ENCODE results near the gene TNFRSF4. TPM values are rescaled to one million over a fixed set of nuclear protein-coding genes. Genes with fewer than 3 reads are reported as not detected.

TNFRSF4 gene
- total and polyA plus RNA-seq, 9 of the 15 experiments (the other 6 are each of a cell fraction or from before 2014, with no cell fraction given): 0.07 to 0.44 (median 0.19) TPM; not detected in 5

DNA sequence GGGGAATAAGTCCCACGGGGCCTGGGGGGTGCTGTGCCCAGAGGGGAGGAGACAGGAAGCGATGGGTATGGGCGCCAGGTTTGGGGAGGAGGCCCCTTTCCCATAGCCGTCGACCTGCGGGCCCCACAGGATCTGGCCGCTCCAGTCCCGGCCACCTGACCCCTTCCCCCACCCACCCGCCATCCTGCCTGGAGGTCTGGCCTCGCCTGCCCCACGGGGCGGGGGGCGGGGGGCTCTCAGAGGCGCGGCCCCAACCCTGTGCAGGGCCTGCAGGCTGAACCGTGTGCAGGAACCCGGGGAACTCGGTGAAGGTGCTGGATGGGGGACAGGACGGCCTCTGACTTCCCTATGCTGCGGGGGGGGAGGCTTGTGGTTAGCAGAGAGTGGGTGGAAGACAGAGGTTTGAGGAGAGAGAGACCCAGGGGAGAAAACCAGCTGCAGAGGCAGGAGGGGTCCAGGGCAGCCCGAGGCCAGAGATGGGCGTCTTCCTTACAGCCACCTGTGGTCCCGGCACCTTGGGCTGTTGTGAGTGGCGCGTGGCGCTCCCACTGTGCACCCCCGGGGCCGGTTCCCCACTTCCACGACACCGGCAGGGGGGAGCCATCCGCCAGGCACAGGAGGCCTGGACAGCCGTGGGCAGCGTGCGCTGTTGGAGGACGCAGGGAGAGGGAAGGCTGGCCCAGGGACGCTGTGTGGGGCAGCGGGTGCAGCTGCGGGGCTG lies 5.1 kb downstream of the TNFRSF4 start (continued):
- no peak for TF ChIP-seq ZBTB12 (CRISPR knock-in tag; IDR thresholded peaks at IDR 0.05)
- no peak for TF ChIP-seq ZSCAN29 (IDR thresholded peaks at IDR 0.05)
- TF ChIP-seq E2F6 (IDR thresholded peaks at IDR 0.05; ENCODE audit: borderline replicate concordance in 1 of 2, extremely low read depth in 1 of 2, insufficient read depth in 1 of 2, insufficient read length in 1 of 2, low read depth in 1 of 2, low read length in 1 of 2, poor library complexity in 1 of 2, severe bottlenecking in 1 of 2): peak in 1 of 2 experiments; percentile 21
- TF ChIP-seq DIDO1 (tag; IDR thresholded peaks at IDR 0.05; ENCODE audit: low read depth): no peak
- no peak for TF ChIP-seq RFX1 (IDR thresholded peaks at IDR 0.05)
- no peak for TF ChIP-seq NCOR1 (IDR thresholded peaks at IDR 0.05)
- TF ChIP-seq CCNT2 (IDR thresholded peaks at IDR 0.05; ENCODE audit: borderline replicate concordance, extremely low read depth, insufficient read length, low read depth, low read length): no peak
- TF ChIP-seq NR3C1 (CRISPR knock-in tag; IDR thresholded peaks at IDR 0.05): no peak
- TF ChIP-seq HMGN3 (IDR thresholded peaks at IDR 0.05; ENCODE audit: borderline replicate concordance, extremely low read depth, insufficient read length, low read depth, low read length): peak; percentile 26
- TF ChIP-seq ZNF175 (CRISPR knock-in tag; IDR thresholded peaks at IDR 0.05; ENCODE audit: low read depth): no peak
- no peak for TF ChIP-seq PCBP1 (IDR thresholded peaks at IDR 0.05; ENCODE audit: low read depth, low read length, poor library complexity, severe bottlenecking)
- TF ChIP-seq XRCC5 (IDR thresholded peaks at IDR 0.05; ENCODE audit: low read depth, low read length): no peak
- TF ChIP-seq TEAD1 (CRISPR knock-in tag; IDR thresholded peaks at IDR 0.05): no peak
- no peak for TF ChIP-seq NFRKB (IDR thresholded peaks at IDR 0.05; ENCODE audit: low read depth)
- peak; percentile 76 for TF ChIP-seq ZBTB33 (CRISPR knock-in tag; IDR thresholded peaks at IDR 0.05)
- TF ChIP-seq ZNF41 (CRISPR knock-in tag; conservative IDR thresholded peaks at IDR 0.05): no peak
- TF ChIP-seq SMAD2 (IDR thresholded peaks at IDR 0.05; ENCODE audit: low read depth, low read length): no peak
- TF ChIP-seq KDM1A (IDR thresholded peaks at IDR 0.05): peak; percentile 75 to 84
- TF ChIP-seq, protein P1, sequence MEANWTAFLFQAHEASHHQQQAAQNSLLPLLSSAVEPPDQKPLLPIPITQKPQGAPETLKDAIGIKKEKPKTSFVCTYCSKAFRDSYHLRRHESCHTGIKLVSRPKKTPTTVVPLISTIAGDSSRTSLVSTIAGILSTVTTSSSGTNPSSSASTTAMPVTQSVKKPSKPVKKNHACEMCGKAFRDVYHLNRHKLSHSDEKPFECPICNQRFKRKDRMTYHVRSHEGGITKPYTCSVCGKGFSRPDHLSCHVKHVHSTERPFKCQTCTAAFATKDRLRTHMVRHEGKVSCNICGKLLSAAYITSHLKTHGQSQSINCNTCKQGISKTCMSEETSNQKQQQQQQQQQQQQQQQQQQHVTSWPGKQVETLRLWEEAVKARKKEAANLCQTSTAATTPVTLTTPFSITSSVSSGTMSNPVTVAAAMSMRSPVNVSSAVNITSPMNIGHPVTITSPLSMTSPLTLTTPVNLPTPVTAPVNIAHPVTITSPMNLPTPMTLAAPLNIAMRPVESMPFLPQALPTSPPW (CRISPR knock-in tag; IDR thresholded peaks at IDR 0.05): peak; percentile 86
- no peak for TF ChIP-seq TBL1XR1 (IDR thresholded peaks at IDR 0.05; ENCODE audit: low read length in 2 of 2)

Measured in K562 (cell line).